MM.1S (cell line): ENCODE data around the gene GAK.

ENCODE experiments used
- DNase-seq: peaks from one replicate; pipeline ENCODE4 v3.0.0-alpha.2; 2015
- H2AFZ ChIP-seq: fragments of 300-600 bp; sonication (generic); 2 replicates; pipeline ENCODE4 v1.6.0; 2016; ENCODE audit warnings: antibody characterized with exemption, low read length
- H3F3A ChIP-seq: fragments of 300-600 bp; sonication (generic); 2 replicates; pipeline ENCODE4 v1.6.1; 2016; ENCODE audit warnings: mild to moderate bottlenecking, antibody characterized with exemption, low read length, moderate library complexity, mixed read lengths; ENCODE audit not compliant: insufficient read depth
- H3K27ac ChIP-seq: fragments of 300-600 bp; sonication (generic); 2 replicates; pipeline ENCODE4 v1.5.1; 2016; ENCODE audit warnings: mild to moderate bottlenecking, low read length
- H3K27me3 ChIP-seq: fragments of 300-600 bp; sonication (generic); replicated peaks from 2 replicates; pipeline ENCODE4 v1.6.0; 2016; ENCODE audit warnings: low read length; ENCODE audit not compliant: insufficient read depth
- H3K36me3 ChIP-seq: fragments of 300-600 bp; sonication (generic); replicated peaks from 2 replicates; pipeline ENCODE4 v1.6.1; 2016; ENCODE audit warnings: mild to moderate bottlenecking, low read length, mixed read lengths; ENCODE audit not compliant: insufficient read depth
- H3K4me1 ChIP-seq: fragments of 300-600 bp; sonication (generic); 2 replicates; pipeline ENCODE4 v1.6.1; 2016; ENCODE audit warnings: low read length, mixed read lengths
- H3K4me2 ChIP-seq: fragments of 300-600 bp; sonication (generic); 2 replicates; pipeline ENCODE4 v1.6.0; 2016; ENCODE audit warnings: low read depth, low read length
- H3K4me3 ChIP-seq: fragments of 300-600 bp; sonication (generic); 2 replicates; pipeline ENCODE4 v1.5.1; 2016; ENCODE audit warnings: low read length, mixed read lengths
- H3K79me2 ChIP-seq: fragments of 300-600 bp; sonication (generic); 2 replicates; pipeline ENCODE4 v1.6.1; 2016; ENCODE audit warnings: mixed run types, low read length, mixed read lengths
- H3K9ac ChIP-seq: fragments of 300-600 bp; sonication (generic); 2 replicates; pipeline ENCODE4 v1.6.1; 2016; ENCODE audit warnings: low read length, mixed read lengths
- H3K9me2 ChIP-seq: fragments of 300-600 bp; sonication (generic); replicated peaks from 2 replicates; pipeline ENCODE4 v1.6.1; 2016; ENCODE audit warnings: mild to moderate bottlenecking, low read length, mixed read lengths; ENCODE audit not compliant: insufficient read depth
- H3K9me3 ChIP-seq: fragments of 300-600 bp; sonication (generic); replicated peaks from 2 replicates; pipeline ENCODE4 v1.6.1; 2016; ENCODE audit warnings: mild to moderate bottlenecking, low read length, mixed read lengths; ENCODE audit not compliant: insufficient read depth
- H4K20me1 ChIP-seq: fragments of 300-600 bp; sonication (generic); 2 replicates; pipeline ENCODE4 v1.6.1; 2016; ENCODE audit warnings: mild to moderate bottlenecking, low read length, moderate library complexity, mixed read lengths; ENCODE audit not compliant: insufficient read depth
- CTCF ChIP-seq: fragments of 300-600 bp; sonication (generic); IDR thresholded peaks from 2 replicates; pipeline ENCODE4 v1.5.1; 2016; ENCODE audit warnings: antibody characterized with exemption, low read length, mixed read lengths
- EZH2 ChIP-seq: fragments of 300-600 bp; sonication (generic); optimal IDR thresholded peaks from 2 replicates; pipeline ENCODE3; 2017; ENCODE audit warnings: low read depth, mild to moderate bottlenecking, antibody characterized with exemption, low read length, mixed read lengths
- EZH2phosphoT487 ChIP-seq: fragments of 300-600 bp; sonication (generic); IDR thresholded peaks from 2 replicates; pipeline ENCODE4 v1.6.1; 2018; ENCODE audit warnings: antibody characterized with exemption, low read length

GAK gene

GRCh38 chr4:912548-913279, 19.4 kb downstream of the GAK start:
- Histone ChIP-seq H3K79me2 (peaks cover 56% of the 10 kb centered on the region), H3F3A (no peaks in the 10 kb centered on the region), H3K4me1 (no peaks in the 10 kb centered on the region), H2AFZ (no peak overlapping the region), H3K27me3 (no peaks in the 10 kb centered on the region), H3K9ac (no peak overlapping the region), H3K27ac (no peak overlapping the region), H3K9me3 (no peaks in the 10 kb centered on the region), H3K4me3 (no peak overlapping the region), H3K4me2 (no peak overlapping the region), H3K36me3 (no peaks in the 10 kb centered on the region; the same call in 1 of the 2 replicates), H4K20me1 (0 out of 2 replicates have a peak, but pooled peaks cover 4% of the 10 kb centered on the region), H3K9me2 (no peaks in the 10 kb centered on the region)
- no peak for DNase-seq
- no peak for TF ChIP-seq EZH2
- no peak for TF ChIP-seq EZH2phosphoT487
- TF ChIP-seq CTCF, result no peak

- H3K4me1 ChIP-seq, result no peaks in the 10 kb centered on the region
- H3F3A ChIP-seq, result no peaks in the 10 kb centered on the region
- no peak overlapping the region for H2AFZ ChIP-seq
- no peak overlapping the region for H3K9ac ChIP-seq
- H3K36me3 ChIP-seq, result no peaks in the 10 kb centered on the region; the same call in 1 of the 2 replicates
- no peak for DNase-seq
- H3K9me2 ChIP-seq, result no peaks in the 10 kb centered on the region
- H4K20me1 ChIP-seq, result 0 out of 2 replicates have a peak, but pooled peaks cover 4% of the 10 kb centered on the region
- H3K4me3 ChIP-seq, result no peak overlapping the region
- no peak overlapping the region for H3K27ac ChIP-seq
- H3K79me2 ChIP-seq, result peaks cover 54% of the 10 kb centered on the region
- no peaks in the 10 kb centered on the region for H3K27me3 ChIP-seq
- H3K9me3 ChIP-seq, result no peaks in the 10 kb centered on the region
- H3K4me2 ChIP-seq, result no peak overlapping the region
- TF ChIP-seq EZH2 (no peak), EZH2phosphoT487 (no peak), CTCF (no peak)
Observed at GRCh38 chr4:911871-912490, 20.1 kb downstream of the GAK start.

GRCh38 chr4:911221-911751, 20.8 kb downstream of the GAK start:
- Histone ChIP-seq H3F3A (no peaks in the 10 kb centered on the region), H3K4me1 (no peaks in the 10 kb centered on the region), H3K9ac (no peak overlapping the region), H4K20me1 (0 out of 2 replicates have a peak, but pooled peaks cover 4% of the 10 kb centered on the region), H3K79me2 (peaks cover 51% of the 10 kb centered on the region), H3K9me2 (no peaks in the 10 kb centered on the region), H3K4me2 (no peak overlapping the region), H3K36me3 (no peaks in the 10 kb centered on the region; the same call in 1 of the 2 replicates), H3K27ac (no peak overlapping the region), H3K27me3 (no peaks in the 10 kb centered on the region), H2AFZ (no peak overlapping the region), H3K9me3 (no peaks in the 10 kb centered on the region), H3K4me3 (no peak overlapping the region)
- DNase-seq, result no peak
- no peak for TF ChIP-seq EZH2phosphoT487
- TF ChIP-seq EZH2, result no peak
- TF ChIP-seq CTCF, result no peak
